GM12865 (cell line): ENCODE data around the gene RPUSD2.

Experiments used
- DNase-seq: peaks from one replicate; pipeline ENCODE4 v3.0.0; 2010; ENCODE audit warnings: low read depth
- H3K4me3 ChIP-seq: 2 replicates; pipeline ENCODE4 v1.5.1; 2011; ENCODE audit warnings: mild to moderate bottlenecking, low read depth, low read length, control low read depth
- CTCF ChIP-seq: IDR thresholded peaks from 2 replicates; pipeline ENCODE4 v1.5.1; 2011; ENCODE audit warnings: low read length, control low read depth, low read depth, inconsistent platforms; ENCODE audit not compliant: insufficient read depth; ENCODE audit errors: missing control alignments

The RPUSD2 gene

GRCh38 chr15:40582726-40583246 is 13.7 kb downstream of the RPUSD2 start:
- TF ChIP-seq CTCF = no peak
- no peak overlapping the region for H3K4me3 ChIP-seq
- DNase-seq = no peak

GRCh38 chr15:40584191-40584590 is 15.1 kb downstream of the RPUSD2 start:
- no peak for TF ChIP-seq CTCF
- DNase-seq = no peak
- H3K4me3 ChIP-seq = no peak overlapping the region

GRCh38 chr15:40590667-40591050 is 21.6 kb downstream of the RPUSD2 start:
- H3K4me3 ChIP-seq = no peak overlapping the region
- no peak for DNase-seq
- no peak for TF ChIP-seq CTCF

GRCh38 chr15:40591389-40591788 is 22.3 kb downstream of the RPUSD2 start:
- TF ChIP-seq CTCF = no peak
- DNase-seq = no peak
- no peak overlapping the region for H3K4me3 ChIP-seq

- no peak overlapping the region for H3K4me3 ChIP-seq
- TF ChIP-seq CTCF = no peak
- DNase-seq = no peak
Measured at GRCh38 chr15:40593165-40593564, 24.1 kb downstream of the RPUSD2 start.

- no peak for TF ChIP-seq CTCF
- H3K4me3 ChIP-seq = peak within 1 kb of the TSS; percentile 92
- peak; percentile 96 for DNase-seq
Measured at GRCh38 chr15:40593588-40594428, 24.7 kb downstream of the RPUSD2 start, which contains the start of gene KNL1. TSS of gene KNL1 (plus strand) at chr15:40594249. CDS start at chr15:40602932, 8,683 bp downstream.
